Measurements from ENCODE around the gene ADGRD1.

Gene ADGRD1

GRCh38 chr12:131147293-131147692 is 193.6 kb downstream of the ADGRD1 start:
- no peak for ATAC-seq
- TF ChIP-seq OSR1 (CRISPR knock-in tag; IDR thresholded peaks at IDR 0.05) (no peak), TCF4 (CRISPR knock-in tag; IDR thresholded peaks at IDR 0.05; ENCODE audit: borderline replicate concordance) (no peak), ARNTL (CRISPR knock-in tag; IDR thresholded peaks at IDR 0.05; ENCODE audit: borderline replicate concordance, low read depth) (no peak), ZNF8 (CRISPR knock-in tag; IDR thresholded peaks at IDR 0.05) (no peak), ZFP30 (CRISPR knock-in tag; IDR thresholded peaks at IDR 0.05) (no peak), RARB (CRISPR knock-in tag; IDR thresholded peaks at IDR 0.05) (no peak), BACH2 (CRISPR knock-in tag; IDR thresholded peaks at IDR 0.05; ENCODE audit: borderline replicate concordance) (no peak), ZC3H10 (CRISPR knock-in tag; IDR thresholded peaks at IDR 0.05) (no peak), ZFP3 (CRISPR knock-in tag; IDR thresholded peaks at IDR 0.05) (no peak), PPARA (CRISPR knock-in tag; IDR thresholded peaks at IDR 0.05; ENCODE audit: borderline replicate concordance) (no peak), GLIS3 (CRISPR knock-in tag; IDR thresholded peaks at IDR 0.05) (no peak), PATZ1 (CRISPR knock-in tag; IDR thresholded peaks at IDR 0.05; ENCODE audit: borderline replicate concordance) (no peak), SNAI2 (CRISPR knock-in tag; IDR thresholded peaks at IDR 0.05) (no peak), CSDC2 (CRISPR knock-in tag; IDR thresholded peaks at IDR 0.05) (no peak), TOX (CRISPR knock-in tag; IDR thresholded peaks at IDR 0.05; ENCODE audit: borderline replicate concordance) (no peak), ESRRG (CRISPR knock-in tag; IDR thresholded peaks at IDR 0.05) (no peak)
- TF ChIP-seq, protein P1, sequence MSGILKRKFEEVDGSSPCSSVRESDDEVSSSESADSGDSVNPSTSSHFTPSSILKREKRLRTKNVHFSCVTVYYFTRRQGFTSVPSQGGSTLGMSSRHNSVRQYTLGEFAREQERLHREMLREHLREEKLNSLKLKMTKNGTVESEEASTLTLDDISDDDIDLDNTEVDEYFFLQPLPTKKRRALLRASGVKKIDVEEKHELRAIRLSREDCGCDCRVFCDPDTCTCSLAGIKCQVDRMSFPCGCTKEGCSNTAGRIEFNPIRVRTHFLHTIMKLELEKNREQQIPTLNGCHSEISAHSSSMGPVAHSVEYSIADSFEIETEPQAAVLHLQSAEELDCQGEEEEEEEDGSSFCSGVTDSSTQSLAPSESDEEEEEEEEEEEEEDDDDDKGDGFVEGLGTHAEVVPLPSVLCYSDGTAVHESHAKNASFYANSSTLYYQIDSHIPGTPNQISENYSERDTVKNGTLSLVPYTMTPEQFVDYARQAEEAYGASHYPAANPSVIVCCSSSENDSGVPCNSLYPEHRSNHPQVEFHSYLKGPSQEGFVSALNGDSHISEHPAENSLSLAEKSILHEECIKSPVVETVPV (CRISPR knock-in tag; IDR thresholded peaks at IDR 0.05) = no peak
- TF ChIP-seq, protein P2, sequence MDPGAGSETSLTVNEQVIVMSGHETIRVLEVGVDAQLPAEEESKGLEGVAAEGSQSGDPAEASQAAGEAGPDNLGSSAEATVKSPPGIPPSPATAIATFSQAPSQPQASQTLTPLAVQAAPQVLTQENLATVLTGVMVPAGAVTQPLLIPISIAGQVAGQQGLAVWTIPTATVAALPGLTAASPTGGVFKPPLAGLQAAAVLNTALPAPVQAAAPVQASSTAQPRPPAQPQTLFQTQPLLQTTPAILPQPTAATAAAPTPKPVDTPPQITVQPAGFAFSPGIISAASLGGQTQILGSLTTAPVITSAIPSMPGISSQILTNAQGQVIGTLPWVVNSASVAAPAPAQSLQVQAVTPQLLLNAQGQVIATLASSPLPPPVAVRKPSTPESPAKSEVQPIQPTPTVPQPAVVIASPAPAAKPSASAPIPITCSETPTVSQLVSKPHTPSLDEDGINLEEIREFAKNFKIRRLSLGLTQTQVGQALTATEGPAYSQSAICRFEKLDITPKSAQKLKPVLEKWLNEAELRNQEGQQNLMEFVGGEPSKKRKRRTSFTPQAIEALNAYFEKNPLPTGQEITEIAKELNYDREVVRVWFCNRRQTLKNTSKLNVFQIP (CRISPR knock-in tag; IDR thresholded peaks at IDR 0.05; ENCODE audit: borderline replicate concordance, low read depth) = no peak
- TF ChIP-seq, protein P3, sequence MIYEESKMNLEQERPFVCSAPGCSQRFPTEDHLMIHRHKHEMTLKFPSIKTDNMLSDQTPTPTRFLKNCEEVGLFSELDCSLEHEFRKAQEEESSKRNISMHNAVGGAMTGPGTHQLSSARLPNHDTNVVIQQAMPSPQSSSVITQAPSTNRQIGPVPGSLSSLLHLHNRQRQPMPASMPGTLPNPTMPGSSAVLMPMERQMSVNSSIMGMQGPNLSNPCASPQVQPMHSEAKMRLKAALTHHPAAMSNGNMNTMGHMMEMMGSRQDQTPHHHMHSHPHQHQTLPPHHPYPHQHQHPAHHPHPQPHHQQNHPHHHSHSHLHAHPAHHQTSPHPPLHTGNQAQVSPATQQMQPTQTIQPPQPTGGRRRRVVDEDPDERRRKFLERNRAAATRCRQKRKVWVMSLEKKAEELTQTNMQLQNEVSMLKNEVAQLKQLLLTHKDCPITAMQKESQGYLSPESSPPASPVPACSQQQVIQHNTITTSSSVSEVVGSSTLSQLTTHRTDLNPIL (CRISPR knock-in tag; IDR thresholded peaks at IDR 0.05; ENCODE audit: low read depth) = no peak
- TF ChIP-seq, protein P4, sequence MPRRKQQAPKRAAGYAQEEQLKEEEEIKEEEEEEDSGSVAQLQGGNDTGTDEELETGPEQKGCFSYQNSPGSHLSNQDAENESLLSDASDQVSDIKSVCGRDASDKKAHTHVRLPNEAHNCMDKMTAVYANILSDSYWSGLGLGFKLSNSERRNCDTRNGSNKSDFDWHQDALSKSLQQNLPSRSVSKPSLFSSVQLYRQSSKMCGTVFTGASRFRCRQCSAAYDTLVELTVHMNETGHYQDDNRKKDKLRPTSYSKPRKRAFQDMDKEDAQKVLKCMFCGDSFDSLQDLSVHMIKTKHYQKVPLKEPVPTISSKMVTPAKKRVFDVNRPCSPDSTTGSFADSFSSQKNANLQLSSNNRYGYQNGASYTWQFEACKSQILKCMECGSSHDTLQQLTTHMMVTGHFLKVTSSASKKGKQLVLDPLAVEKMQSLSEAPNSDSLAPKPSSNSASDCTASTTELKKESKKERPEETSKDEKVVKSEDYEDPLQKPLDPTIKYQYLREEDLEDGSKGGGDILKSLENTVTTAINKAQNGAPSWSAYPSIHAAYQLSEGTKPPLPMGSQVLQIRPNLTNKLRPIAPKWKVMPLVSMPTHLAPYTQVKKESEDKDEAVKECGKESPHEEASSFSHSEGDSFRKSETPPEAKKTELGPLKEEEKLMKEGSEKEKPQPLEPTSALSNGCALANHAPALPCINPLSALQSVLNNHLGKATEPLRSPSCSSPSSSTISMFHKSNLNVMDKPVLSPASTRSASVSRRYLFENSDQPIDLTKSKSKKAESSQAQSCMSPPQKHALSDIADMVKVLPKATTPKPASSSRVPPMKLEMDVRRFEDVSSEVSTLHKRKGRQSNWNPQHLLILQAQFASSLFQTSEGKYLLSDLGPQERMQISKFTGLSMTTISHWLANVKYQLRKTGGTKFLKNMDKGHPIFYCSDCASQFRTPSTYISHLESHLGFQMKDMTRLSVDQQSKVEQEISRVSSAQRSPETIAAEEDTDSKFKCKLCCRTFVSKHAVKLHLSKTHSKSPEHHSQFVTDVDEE (CRISPR knock-in tag; IDR thresholded peaks at IDR 0.05) = no peak

GRCh38 chr12:131147894-131148293 is 194.2 kb downstream of the ADGRD1 start:
- TF ChIP-seq ESRRG (CRISPR knock-in tag; IDR thresholded peaks at IDR 0.05) = no peak
- TF ChIP-seq GLIS3 (CRISPR knock-in tag; IDR thresholded peaks at IDR 0.05) = no peak
- TF ChIP-seq, protein P4 (CRISPR knock-in tag; IDR thresholded peaks at IDR 0.05) = no peak
- TF ChIP-seq ZFP30 (CRISPR knock-in tag; IDR thresholded peaks at IDR 0.05) = no peak
- no peak for TF ChIP-seq ARNTL (CRISPR knock-in tag; IDR thresholded peaks at IDR 0.05; ENCODE audit: borderline replicate concordance, low read depth)
- no peak for TF ChIP-seq ZC3H10 (CRISPR knock-in tag; IDR thresholded peaks at IDR 0.05)
- TF ChIP-seq ZNF8 (CRISPR knock-in tag; IDR thresholded peaks at IDR 0.05) = no peak
- TF ChIP-seq, protein P2 (CRISPR knock-in tag; IDR thresholded peaks at IDR 0.05; ENCODE audit: borderline replicate concordance, low read depth) = no peak
- no peak for TF ChIP-seq ZNF70 (CRISPR knock-in tag; IDR thresholded peaks at IDR 0.05)
- TF ChIP-seq ZNF565 (CRISPR knock-in tag; conservative IDR thresholded peaks at IDR 0.05; ENCODE audit: low read depth) = no peak
- no peak for ATAC-seq
